GM23338 (cell line): ENCODE measurements around the gene UGGT2. TPM values are rescaled to one million over a fixed set of nuclear protein-coding genes. Genes with fewer than 3 reads are reported as not detected.
A peak's percentile ranks its signal among the peaks of the same experiment; 100 is the strongest.
"Not testable (repeated sequence)": the region's sequence is repeated elsewhere in the genome, so short reads cannot be mapped to it uniquely, and the experiment has no call there.

Source experiments
- ATAC-seq: fragments of 200-7000 bp; cut with Tn5 transposase; 3 replicates; pipeline ENCODE4 v1.9.1; 2020
- DNase-seq: peaks from one replicate; pipeline ENCODE4 v3.0.0-alpha.2; 2015; ENCODE audit warnings: low spot score
- H2AFZ ChIP-seq: fragments of 200-600 bp; sonication (generic); 2 replicates; pipeline ENCODE4 v1.8.0; 2016; ENCODE audit warnings: antibody characterized with exemption, mild to moderate bottlenecking, moderate library complexity
- H3F3A ChIP-seq: fragments of 200-600 bp; sonication (generic); replicated peaks from 2 replicates; pipeline ENCODE4 v1.8.0; 2017; ENCODE audit warnings: antibody characterized with exemption, mixed run types, low read depth
- H3K27ac ChIP-seq: fragments of 200-600 bp; sonication (generic); 2 replicates; pipeline ENCODE4 v1.6.1; 2016; ENCODE audit warnings: low read depth
- H3K27me3 ChIP-seq: fragments of 200-600 bp; sonication (generic); 2 replicates; pipeline ENCODE4 v1.8.0; 2016; ENCODE audit warnings: mild to moderate bottlenecking, mixed run types, moderate library complexity; ENCODE audit not compliant: insufficient read depth
- H3K36me3 ChIP-seq: fragments of 200-600 bp; sonication (generic); 2 replicates; pipeline ENCODE4 v1.8.0; 2016; ENCODE audit warnings: mild to moderate bottlenecking; ENCODE audit not compliant: insufficient read depth
- H3K4me1 ChIP-seq: fragments of 200-600 bp; sonication (generic); 2 replicates; pipeline ENCODE4 v1.8.0; 2016; ENCODE audit warnings: mild to moderate bottlenecking, moderate library complexity; ENCODE audit not compliant: insufficient read depth
- H3K4me2 ChIP-seq: fragments of 200-600 bp; sonication (generic); 2 replicates; pipeline ENCODE4 v1.7.1; 2017; ENCODE audit warnings: mixed run types
- H3K4me3 ChIP-seq: fragments of 200-600 bp; sonication (generic); 2 replicates; pipeline ENCODE4 v1.6.1; 2016; ENCODE audit warnings: mixed run types
- H3K79me2 ChIP-seq: fragments of 200-600 bp; sonication (generic); replicated peaks from 2 replicates; pipeline ENCODE4 v1.8.0; 2017; ENCODE audit warnings: mild to moderate bottlenecking; ENCODE audit not compliant: insufficient read depth
- H3K9me2 ChIP-seq: fragments of 200-600 bp; sonication (generic); 2 replicates; pipeline ENCODE4 v1.8.0; 2017; ENCODE audit not compliant: insufficient read depth
- H4K20me1 ChIP-seq: fragments of 200-600 bp; sonication (generic); replicated peaks from 2 replicates; pipeline ENCODE4 v1.8.0; 2017; ENCODE audit warnings: mild to moderate bottlenecking; ENCODE audit not compliant: insufficient read depth
- H3K27ac Mint-ChIP-seq: 2 replicates; pipeline ENCODE4 v1.8.0; 2020; ENCODE audit warnings: inconsistent platforms, mild to moderate bottlenecking, moderate library complexity, mixed read lengths
- H3K27me3 Mint-ChIP-seq: 3 replicates; pipeline ENCODE4 v1.8.0; 2022; ENCODE audit warnings: low read depth, mild to moderate bottlenecking, moderate library complexity, mixed read lengths, inconsistent platforms; ENCODE audit not compliant: insufficient read depth, poor library complexity
- H3K36me3 Mint-ChIP-seq: 3 replicates; pipeline ENCODE4 v1.8.0; 2021; ENCODE audit warnings: low read depth, mild to moderate bottlenecking, inconsistent platforms, moderate library complexity, mixed read lengths
- H3K4me1 Mint-ChIP-seq: 3 replicates; pipeline ENCODE4 v1.8.0; 2020; ENCODE audit warnings: mild to moderate bottlenecking, inconsistent platforms, mixed read lengths
- H3K4me3 Mint-ChIP-seq: 3 replicates; pipeline ENCODE4 v1.8.0; 2021; ENCODE audit warnings: moderate library complexity, mild to moderate bottlenecking, inconsistent platforms, mixed read lengths
- H3K9me3 Mint-ChIP-seq: 3 replicates; pipeline ENCODE4 v1.8.0; 2020; ENCODE audit warnings: moderate library complexity, mild to moderate bottlenecking, inconsistent platforms, mixed read lengths
- CREB1 ChIP-seq: fragments of 250-450 bp; sonication (Bioruptor Pico); IDR thresholded peaks from 2 replicates; pipeline ENCODE4 v1.5.0; 2020; ENCODE audit warnings: low read depth, mild to moderate bottlenecking, moderate library complexity
- ETS1 ChIP-seq: IDR thresholded peaks from 2 replicates; pipeline ENCODE4 v1.6.1; 2016; ENCODE audit warnings: antibody characterized with exemption
- EZH2phosphoT487 ChIP-seq: fragments of 200-600 bp; sonication (generic); IDR thresholded peaks from one replicate; pipeline ENCODE4 v1.8.1; 2018; ENCODE audit warnings: antibody characterized with exemption; ENCODE audit not compliant: unreplicated experiment
- JUNB ChIP-seq: IDR thresholded peaks from one replicate; pipeline ENCODE4 v1.6.1; 2016; ENCODE audit warnings: antibody characterized with exemption; ENCODE audit not compliant: unreplicated experiment
- POLR2AphosphoS5 ChIP-seq: IDR thresholded peaks from 2 replicates; pipeline ENCODE4 v1.6.1; 2016; ENCODE audit warnings: antibody characterized with exemption, low read depth
- REST ChIP-seq: IDR thresholded peaks from one replicate; pipeline ENCODE4 v1.6.1; 2018; ENCODE audit warnings: antibody characterized with exemption; ENCODE audit not compliant: unreplicated experiment
- STAT1 ChIP-seq: IDR thresholded peaks from one replicate; pipeline ENCODE4 v1.6.1; 2016; ENCODE audit warnings: antibody characterized with exemption; ENCODE audit not compliant: unreplicated experiment
- ZNF114 ChIP-seq: fragments of 250-450 bp; sonication (Bioruptor Pico); IDR thresholded peaks from 2 replicates; pipeline ENCODE4 v1.5.0; 2020; ENCODE audit warnings: mild to moderate bottlenecking, moderate library complexity
- ZNF331 ChIP-seq: fragments of 250-450 bp; sonication (Bioruptor Pico); IDR thresholded peaks from 2 replicates; pipeline ENCODE4 v1.5.0; 2020; ENCODE audit warnings: low read depth, mild to moderate bottlenecking, moderate library complexity
- polyA plus RNA-seq: library from polyadenylated mRNA; unstranded; fragments of >200 nt; fragmentation: Nextera tagmentation; extraction: Ambion mirVana; gene quantifications from 2 replicates; pipeline ENCODE4 v1.2.1, GENCODE V29; 2016
- total RNA-seq: library from RNA; depleted of rRNA; stranded (reverse); fragments of >200 nt; shearing (Covaris generic); gene quantifications from 2 replicates; pipeline ENCODE4 v1.2.3, GENCODE V29; 2014

The UGGT2 gene
- total and polyA plus RNA-seq, 2 experiments from 2014 or later, result 44.0 to 60.5 TPM

GRCh38 chr13:96051491-96051890 is 1.7 kb downstream of the UGGT2 start:
- DNase-seq, H3K36me3 ChIP-seq, H3F3A ChIP-seq, H3K27ac Mint-ChIP-seq, ATAC-seq, H3K4me3 ChIP-seq, H3K9me2 ChIP-seq, H2AFZ ChIP-seq, H3K27me3 ChIP-seq, H3K4me2 ChIP-seq, H3K4me1 ChIP-seq, H3K27me3 Mint-ChIP-seq, H3K27ac ChIP-seq, H3K4me1 Mint-ChIP-seq: not testable (repeated sequence)
- Mint-ChIP-seq H3K4me3 (0 out of 3 replicates have a peak overlapping the region, but pooled peaks have one; percentile 98), H3K36me3 (peaks cover 39% of the 10 kb centered on the region), H3K9me3 (peaks cover 31% of the 10 kb centered on the region)
- Histone ChIP-seq H3K79me2 (peaks cover 67% of the 10 kb centered on the region), H4K20me1 (peaks cover 29% of the 10 kb centered on the region; the same call in 1 of the 2 replicates)

GRCh38 chr13:96050955-96051354 is 2.2 kb downstream of the UGGT2 start:
- not testable (repeated sequence) for H3K4me2 ChIP-seq, H3K4me3 Mint-ChIP-seq, H3K27ac Mint-ChIP-seq, H3K9me2 ChIP-seq, H3K27ac ChIP-seq, H3K36me3 ChIP-seq, H3K4me3 ChIP-seq, H2AFZ ChIP-seq, DNase-seq, H3F3A ChIP-seq, H3K4me1 Mint-ChIP-seq, ATAC-seq, H3K4me1 ChIP-seq, H3K27me3 ChIP-seq, H3K27me3 Mint-ChIP-seq
- H3K9me3 Mint-ChIP-seq, result peaks cover 36% of the 10 kb centered on the region
- peaks cover 44% of the 10 kb centered on the region for H3K36me3 Mint-ChIP-seq
- Histone ChIP-seq H4K20me1 (peaks cover 29% of the 10 kb centered on the region; the same call in 1 of the 2 replicates), H3K79me2 (peaks cover 72% of the 10 kb centered on the region)

GRCh38 chr13:96046449-96047126 is 6.6 kb downstream of the UGGT2 start:
- not testable (repeated sequence) for H3K27me3 ChIP-seq, H3K9me2 ChIP-seq, H3K27ac ChIP-seq, H2AFZ ChIP-seq, H3K27me3 Mint-ChIP-seq, ATAC-seq, H3K4me3 Mint-ChIP-seq, DNase-seq, H3F3A ChIP-seq, H3K4me3 ChIP-seq, H3K27ac Mint-ChIP-seq, H3K4me2 ChIP-seq
- Histone ChIP-seq H4K20me1 (peaks cover 33% of the 10 kb centered on the region; the same call in 1 of the 2 replicates), H3K36me3 (peaks cover 15% of the 10 kb centered on the region; the same call in 1 of the 2 replicates), H3K4me1 (peaks cover 17% of the 10 kb centered on the region), H3K79me2 (peaks cover 100% of the 10 kb centered on the region)
- peaks cover 74% of the 10 kb centered on the region for H3K36me3 Mint-ChIP-seq
- peaks cover 55% of the 10 kb centered on the region for H3K9me3 Mint-ChIP-seq
- H3K4me1 Mint-ChIP-seq, result peaks cover 12% of the 10 kb centered on the region

GRCh38 chr13:96044238-96044637 is 9.0 kb downstream of the UGGT2 start:
- no peaks in the 10 kb centered on the region for H3K27me3 Mint-ChIP-seq
- TF ChIP-seq CREB1 (no peak), ETS1 (no peak), EZH2phosphoT487 (no peak), STAT1 (no peak), POLR2AphosphoS5 (no peak), ZNF114 (CRISPR knock-in tag) (no peak), REST (no peak), JUNB (no peak), ZNF331 (no peak)

More at GRCh38 chr13:96044238-96044637, 9.0 kb downstream of the UGGT2 start:
- Histone ChIP-seq H3K27ac (no peak overlapping the region), H3K4me2 (no peak overlapping the region), H4K20me1 (peaks cover 32% of the 10 kb centered on the region; the same call in 1 of the 2 replicates), H3K27me3 (no peaks in the 10 kb centered on the region), H2AFZ (no peak overlapping the region), H3K9me2 (peaks cover 5% of the 10 kb centered on the region), H3K79me2 (peaks cover 100% of the 10 kb centered on the region), H3F3A (no peaks in the 10 kb centered on the region), H3K4me1 (peaks cover 22% of the 10 kb centered on the region), H3K4me3 (no peak overlapping the region), H3K36me3 (peaks cover 21% of the 10 kb centered on the region)
- DNase-seq (no peak), ATAC-seq (no peak)
- Mint-ChIP-seq H3K36me3 (peaks cover 85% of the 10 kb centered on the region), H3K4me3 (no peak overlapping the region), H3K4me1 (peaks cover 24% of the 10 kb centered on the region), H3K9me3 (peaks cover 43% of the 10 kb centered on the region), H3K27ac (no peak overlapping the region)
